ENCODE data around the gene SLC9A3.

Gene SLC9A3

DNA sequence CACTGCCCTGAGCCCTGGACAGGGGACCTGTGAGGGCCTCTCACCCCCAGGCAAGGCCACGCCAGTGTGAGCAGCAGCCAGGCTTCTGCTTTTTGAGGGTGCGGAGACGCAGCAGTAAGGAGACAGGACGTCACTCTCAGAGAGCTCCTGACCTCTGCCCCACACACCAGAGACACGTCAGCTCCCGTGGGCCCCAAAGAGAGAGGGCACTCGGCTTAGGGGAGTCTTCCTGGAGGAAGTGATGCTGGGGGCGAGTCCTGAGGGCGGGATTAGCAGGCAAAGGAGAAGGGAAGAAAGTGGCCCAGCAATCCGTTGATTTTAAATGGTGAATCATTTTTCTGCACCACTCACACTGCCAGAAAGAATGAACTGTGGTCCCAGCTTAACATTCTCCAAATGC, 24.0 kb upstream of the SLC9A3 start:
- in situ Hi-C loops (cut with HindIII; ENCODE audit: low sequenced_read_pairs), result no loop called here
- no peak for DNase-seq (ENCODE audit: low read depth)
- TF ChIP-seq, protein P1, sequence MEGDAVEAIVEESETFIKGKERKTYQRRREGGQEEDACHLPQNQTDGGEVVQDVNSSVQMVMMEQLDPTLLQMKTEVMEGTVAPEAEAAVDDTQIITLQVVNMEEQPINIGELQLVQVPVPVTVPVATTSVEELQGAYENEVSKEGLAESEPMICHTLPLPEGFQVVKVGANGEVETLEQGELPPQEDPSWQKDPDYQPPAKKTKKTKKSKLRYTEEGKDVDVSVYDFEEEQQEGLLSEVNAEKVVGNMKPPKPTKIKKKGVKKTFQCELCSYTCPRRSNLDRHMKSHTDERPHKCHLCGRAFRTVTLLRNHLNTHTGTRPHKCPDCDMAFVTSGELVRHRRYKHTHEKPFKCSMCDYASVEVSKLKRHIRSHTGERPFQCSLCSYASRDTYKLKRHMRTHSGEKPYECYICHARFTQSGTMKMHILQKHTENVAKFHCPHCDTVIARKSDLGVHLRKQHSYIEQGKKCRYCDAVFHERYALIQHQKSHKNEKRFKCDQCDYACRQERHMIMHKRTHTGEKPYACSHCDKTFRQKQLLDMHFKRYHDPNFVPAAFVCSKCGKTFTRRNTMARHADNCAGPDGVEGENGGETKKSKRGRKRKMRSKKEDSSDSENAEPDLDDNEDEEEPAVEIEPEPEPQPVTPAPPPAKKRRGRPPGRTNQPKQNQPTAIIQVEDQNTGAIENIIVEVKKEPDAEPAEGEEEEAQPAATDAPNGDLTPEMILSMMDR (IDR thresholded peaks at IDR 0.05; ENCODE audit: low read depth, low read length, missing control alignments), result no peak
- no peak overlapping the region for H3K4me3 ChIP-seq (ENCODE audit: low read depth, low read length)

DNA sequence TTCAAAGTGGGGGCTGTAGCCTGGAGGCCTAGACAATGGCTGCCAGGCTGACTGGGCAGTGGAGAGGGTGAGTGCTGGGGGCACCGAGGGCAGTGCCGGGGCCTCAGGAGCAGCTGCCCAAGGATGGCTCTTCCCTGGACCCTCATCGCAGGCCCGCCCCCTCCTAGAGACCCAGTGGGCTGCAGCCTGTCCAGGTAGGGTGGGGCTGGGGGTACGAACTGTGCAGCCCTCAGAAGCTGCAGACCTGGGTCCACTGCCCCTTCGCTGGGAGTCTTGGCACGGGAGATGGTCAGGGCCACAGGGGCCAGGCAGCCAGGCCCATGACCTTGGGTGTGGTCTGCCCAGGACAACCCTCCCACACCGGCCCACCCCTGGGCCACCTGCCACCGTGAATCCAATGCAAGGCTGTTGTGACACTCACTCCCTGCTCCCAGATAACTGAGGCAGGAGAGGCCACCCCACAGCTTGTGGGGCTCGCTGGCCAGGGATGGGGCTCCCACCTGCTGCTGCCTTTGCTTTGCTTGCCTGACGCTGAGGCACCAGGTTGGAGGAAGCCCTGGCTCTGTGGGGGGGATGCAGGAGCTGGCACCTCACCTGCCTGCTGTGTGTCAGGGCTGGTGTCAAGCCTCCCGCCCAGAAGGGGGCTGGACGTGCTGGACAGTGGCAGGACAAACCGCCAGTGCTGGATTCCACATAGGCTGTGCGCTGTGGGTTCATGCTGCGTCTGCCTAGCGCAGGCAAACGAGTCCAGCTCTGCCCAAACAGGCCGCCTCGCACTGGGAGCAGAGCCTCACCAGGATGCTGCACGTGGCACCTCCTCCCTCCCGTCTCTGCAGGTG, 23.1 kb upstream of the SLC9A3 start:
- TF ChIP-seq, protein P1 (IDR thresholded peaks at IDR 0.05; ENCODE audit: low read depth, low read length, missing control alignments), result no peak
- DNase-seq (ENCODE audit: low read depth), result no peak
- in situ Hi-C loops (cut with HindIII; ENCODE audit: low sequenced_read_pairs), result no loop called here
- H3K4me3 ChIP-seq (ENCODE audit: low read depth, low read length), result no peak overlapping the region

DNA sequence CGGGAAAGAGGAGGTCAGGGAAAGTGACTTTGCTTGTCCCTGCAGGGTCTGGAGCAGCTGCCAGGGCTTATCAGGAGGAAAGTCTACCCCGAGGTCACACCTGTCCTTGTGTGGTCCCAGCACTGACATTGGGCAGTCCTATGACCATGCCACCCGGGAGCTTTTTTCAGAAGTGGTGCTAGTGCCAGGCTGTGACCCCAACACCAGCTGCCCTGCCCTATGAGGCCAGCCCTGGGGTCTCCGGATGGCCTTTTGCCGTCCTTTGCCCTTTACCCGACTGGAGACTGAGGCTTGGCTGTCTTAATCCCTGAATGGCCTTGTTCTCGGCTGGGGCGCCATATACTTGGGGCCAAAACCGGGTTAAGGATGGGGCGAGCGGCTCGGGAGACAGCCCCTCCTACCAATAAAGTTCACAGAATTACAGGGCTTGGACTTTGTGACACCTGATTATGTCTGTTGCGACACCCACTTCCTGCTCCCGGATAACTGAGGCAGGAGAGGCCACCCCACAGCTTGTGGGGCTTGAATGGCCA, 22.2 kb upstream of the SLC9A3 start:
- no peak overlapping the region for H3K4me3 ChIP-seq (ENCODE audit: low read depth, low read length)
- in situ Hi-C loops (cut with HindIII; ENCODE audit: low sequenced_read_pairs), result no loop called here
- no peak for DNase-seq (ENCODE audit: low read depth)
- TF ChIP-seq, protein P1 (IDR thresholded peaks at IDR 0.05; ENCODE audit: low read depth, low read length, missing control alignments), result no peak

DNA sequence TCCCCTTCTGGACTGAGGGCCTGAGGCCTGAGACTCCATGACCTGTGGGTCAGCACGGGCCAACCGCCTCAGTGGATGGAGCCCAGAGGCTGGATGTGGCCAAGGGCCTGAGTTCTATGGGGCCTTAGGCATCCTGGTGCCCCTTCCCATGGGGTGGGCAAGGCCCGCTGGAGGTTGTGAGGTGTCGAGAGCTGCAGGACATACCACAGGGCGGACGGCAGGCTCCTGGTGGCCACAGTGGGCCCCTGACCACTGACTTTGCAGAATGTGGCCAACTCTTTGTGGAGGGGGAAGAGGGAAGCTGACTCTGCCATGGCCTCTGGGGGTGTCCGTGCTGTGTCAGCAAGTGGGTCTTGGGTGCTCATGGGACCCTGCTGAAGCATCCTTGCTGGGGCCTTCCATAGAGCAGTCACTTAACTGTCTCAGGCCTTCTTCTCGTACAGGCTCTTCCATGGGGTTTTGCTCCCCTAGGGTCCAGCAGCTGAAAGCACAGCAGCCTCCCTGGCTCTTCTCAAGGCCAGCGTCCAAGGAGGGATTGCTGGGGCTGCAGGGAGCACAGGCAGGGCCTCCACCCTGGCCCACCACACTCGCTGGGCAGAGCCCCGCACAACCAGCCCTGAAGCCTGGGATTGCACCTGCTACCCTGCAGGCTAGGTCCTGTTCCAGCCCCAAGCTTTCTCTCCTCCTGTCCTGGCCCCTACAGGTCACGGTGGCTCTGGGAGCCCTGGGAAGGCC, 21.6 kb upstream of the SLC9A3 start:
- no peak overlapping the region for H3K4me3 ChIP-seq (ENCODE audit: low read depth, low read length)
- TF ChIP-seq, protein P1 (IDR thresholded peaks at IDR 0.05; ENCODE audit: low read depth, low read length, missing control alignments), result no peak
- in situ Hi-C loops (cut with HindIII; ENCODE audit: low sequenced_read_pairs), result no loop called here
- no peak for DNase-seq (ENCODE audit: low read depth)

DNA sequence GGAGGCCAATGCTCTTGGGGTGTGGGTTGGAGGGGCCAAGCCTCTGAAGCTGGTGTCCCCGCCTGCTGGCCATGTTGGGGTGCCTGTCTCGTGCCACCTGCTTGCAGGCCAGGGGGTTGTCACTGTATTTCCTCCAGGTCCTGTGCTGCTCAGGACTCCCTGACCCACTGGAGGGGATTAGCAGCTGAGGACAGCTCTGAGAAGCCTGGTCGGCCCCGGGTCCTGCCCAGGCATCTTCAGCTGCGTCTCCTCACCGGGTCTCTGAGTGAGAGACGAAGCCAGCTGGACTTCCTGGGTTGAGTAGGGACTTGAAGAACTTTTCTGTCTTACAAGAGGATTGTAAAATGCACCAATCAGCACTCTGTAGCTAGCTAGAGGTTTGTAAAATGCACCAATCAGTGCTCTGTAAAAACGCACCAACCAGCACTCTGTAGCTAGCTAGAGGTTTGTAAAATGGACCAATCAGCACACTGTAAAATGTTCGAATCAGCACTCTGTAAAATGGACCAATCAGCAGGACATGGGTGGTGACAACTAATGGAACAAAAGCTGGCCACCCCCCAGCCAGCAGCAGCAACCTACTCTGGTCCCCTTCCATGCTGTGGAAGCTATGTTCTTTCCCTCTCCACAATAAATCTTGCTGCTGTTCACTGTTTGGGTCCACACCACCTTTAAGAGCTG, 20.6 kb upstream of the SLC9A3 start:
- no peak overlapping the region for H3K4me3 ChIP-seq (ENCODE audit: low read depth, low read length)
- no peak for DNase-seq (ENCODE audit: low read depth)
- in situ Hi-C loops (cut with HindIII; ENCODE audit: low sequenced_read_pairs), result no loop called here
- TF ChIP-seq, protein P1 (IDR thresholded peaks at IDR 0.05; ENCODE audit: low read depth, low read length, missing control alignments), result no peak

Data from astrocyte of the cerebellum (primary cell).